H1 (cell line): ENCODE data around the gene SGK2. TPM values are rescaled to one million over a fixed set of nuclear protein-coding genes. Genes with fewer than 3 reads are reported as not detected.

ENCODE experiments used
- CTCF ChIA-PET: fragments of 300-600 bp; sonication (Branson Sonifier 250); formaldehyde crosslinking; loops from one replicate; lab custom pipeline; 2021; ENCODE audit not compliant: partially characterized antibody; lab: Charles Lee
- POLR2A ChIA-PET: fragments of 300-600 bp; sonication (Branson Sonifier 250); formaldehyde crosslinking; loops from one replicate; lab custom pipeline; 2021; ENCODE audit warnings: inconsistent platforms; ENCODE audit not compliant: partially characterized antibody; lab: Charles Lee
- DNase-seq, 2 experiments: peaks; one replicate each; pipeline versions ENCODE4 v3.0.0 to v3.0.0-alpha.2; 2010 to 2022; ENCODE audit warnings: low spot score in 2 of 2, low read depth in 1 of 2, mixed read lengths in 1 of 2
- FAIRE-seq: peaks from 2 replicates; lab custom pipeline; 2011; peaks lifted over from hg19 to GRCh38; lab: Jason Lieb, UNC
- H2AFZ ChIP-seq: 2 replicates; pipeline ENCODE4 v1.8.1; 2012; ENCODE audit warnings: low read length, inconsistent platforms
- H2AK5ac ChIP-seq: 2 replicates; pipeline ENCODE4 v1.6.1; 2013; ENCODE audit warnings: low read depth, low read length
- H2BK120ac ChIP-seq: replicated peaks from 2 replicates; pipeline ENCODE3; 2013; ENCODE audit warnings: low read depth, low read length, inconsistent platforms
- H2BK12ac ChIP-seq: 2 replicates; pipeline ENCODE4 v1.6.1; 2013; ENCODE audit warnings: low read depth, low read length
- H2BK15ac ChIP-seq: 2 replicates; pipeline ENCODE4 v1.6.1; 2013; ENCODE audit warnings: low read length
- H2BK20ac ChIP-seq: 2 replicates; pipeline ENCODE4 v1.6.1; 2013; ENCODE audit warnings: low read length
- H2BK5ac ChIP-seq: 2 replicates; pipeline ENCODE4 v1.6.1; 2013; ENCODE audit warnings: low read depth, low read length
- H3K14ac ChIP-seq: 2 replicates; pipeline ENCODE4 v1.6.1; 2013; ENCODE audit warnings: inconsistent platforms; ENCODE audit not compliant: insufficient read length
- H3K18ac ChIP-seq: 2 replicates; pipeline ENCODE4 v1.6.1; 2013; ENCODE audit warnings: low read length; ENCODE audit errors: extremely low read depth
- H3K23ac ChIP-seq: 2 replicates; pipeline ENCODE4 v1.6.1; 2013; ENCODE audit warnings: inconsistent platforms; ENCODE audit not compliant: insufficient read length
- H3K23me2 ChIP-seq: 2 replicates; pipeline ENCODE4 v1.6.1; 2013; ENCODE audit warnings: low read depth, low read length
- H3K27ac ChIP-seq: 2 replicates; pipeline ENCODE4 v1.6.1; 2011; ENCODE audit warnings: low read depth, low read length, inconsistent platforms
- H3K27me3 ChIP-seq, 4 experiments: replicated peaks in 1 of 4; 1 replicate in 1 of 4; 2 replicates in 3 of 4; pipeline versions ENCODE4 v1.6.1 to v1.8.1; 2011 to 2013; ENCODE audit warnings: low read length in 3 of 4, mild to moderate bottlenecking in 3 of 4, inconsistent platforms in 2 of 4, mixed read lengths in 2 of 4, moderate library complexity in 1 of 4; ENCODE audit not compliant: control insufficient read depth in 3 of 4, insufficient read depth in 3 of 4; ENCODE audit errors: extremely low read depth in 1 of 4
- H3K36me3 ChIP-seq, 4 experiments: 2 replicates each; pipeline versions ENCODE4 v1.6.1 to v1.8.1; 2011 to 2013; ENCODE audit warnings: mild to moderate bottlenecking in 4 of 4, low read length in 3 of 4, moderate library complexity in 2 of 4, control low read depth in 1 of 4, inconsistent platforms in 1 of 4; ENCODE audit not compliant: insufficient read depth in 4 of 4, control insufficient read depth in 2 of 4
- H3K4ac ChIP-seq: replicated peaks from 2 replicates; pipeline ENCODE3; 2013; ENCODE audit warnings: low read length, low read depth, mixed read lengths, inconsistent platforms; ENCODE audit not compliant: insufficient read length
- H3K4me1 ChIP-seq, 4 experiments: replicated peaks in 1 of 4; 1 replicate in 1 of 4; 2 replicates in 3 of 4; pipeline versions ENCODE4 v1.6.1 to v1.8.1; 2011 to 2013; ENCODE audit warnings: low read length in 3 of 4, inconsistent platforms in 2 of 4, mixed read lengths in 1 of 4; ENCODE audit not compliant: insufficient read depth in 4 of 4, control insufficient read depth in 3 of 4
- H3K4me2 ChIP-seq, 2 experiments: 2 replicates each; pipeline versions ENCODE4 v1.6.1 to v1.8.1; 2011 to 2013; ENCODE audit warnings: low read depth in 2 of 2, low read length in 2 of 2, control low read depth in 1 of 2, inconsistent platforms in 1 of 2, mild to moderate bottlenecking in 1 of 2; ENCODE audit not compliant: insufficient read depth in 1 of 2
- H3K4me3 ChIP-seq, 4 experiments: fragments of 200-600, 300-600 bp in 1 of 4; sonication (generic), shearing (Covaris generic), sonication (Bioruptor Twin) in 1 of 4; 2 replicates each; pipeline versions ENCODE4 v1.5.1 to v1.8.1; 2011 to 2016; ENCODE audit warnings: low read length in 4 of 4, low read depth in 3 of 4, control low read depth in 2 of 4, inconsistent platforms in 2 of 4, mild to moderate bottlenecking in 2 of 4, mixed read lengths in 1 of 4, moderate library complexity in 1 of 4; ENCODE audit not compliant: insufficient read depth in 2 of 4; ENCODE audit errors: extremely low read depth in 1 of 4
- H3K56ac ChIP-seq: replicated peaks from 2 replicates; pipeline ENCODE3; 2013; ENCODE audit warnings: low read depth, mild to moderate bottlenecking, mixed read lengths, low read length, inconsistent platforms; ENCODE audit not compliant: insufficient read length
- H3K79me1 ChIP-seq: 2 replicates; pipeline ENCODE4 v1.6.1; 2013; ENCODE audit warnings: low read depth, low read length, control low read depth
- H3K79me2 ChIP-seq, 2 experiments: 2 replicates each; pipeline versions ENCODE4 v1.6.1 to v1.8.1; 2012 to 2013; ENCODE audit warnings: low read length in 2 of 2, mild to moderate bottlenecking in 2 of 2, inconsistent platforms in 1 of 2; ENCODE audit not compliant: insufficient read depth in 2 of 2, control insufficient read depth in 1 of 2
- H3K9ac ChIP-seq, 4 experiments: replicated peaks in 1 of 4; 1 replicate in 1 of 4; 2 replicates in 3 of 4; pipeline versions ENCODE4 v1.6.1 to v1.8.1; 2011 to 2013; ENCODE audit warnings: low read depth in 3 of 4, low read length in 3 of 4, control low read depth in 2 of 4, mild to moderate bottlenecking in 2 of 4, moderate library complexity in 2 of 4, inconsistent platforms in 1 of 4; ENCODE audit errors: extremely low read depth in 1 of 4
- H3K9me3 ChIP-seq, 2 experiments: 2 replicates each; pipeline versions ENCODE4 v1.6.1 to v1.8.1; 2012 to 2013; ENCODE audit warnings: mild to moderate bottlenecking in 2 of 2, moderate library complexity in 2 of 2, control low read depth in 1 of 2, inconsistent platforms in 1 of 2, low read depth in 1 of 2, low read length in 1 of 2, mixed read lengths in 1 of 2; ENCODE audit not compliant: insufficient read depth in 2 of 2
- H4K20me1 ChIP-seq, 2 experiments: replicated peaks in 1 of 2; 2 replicates each; pipeline versions ENCODE3 to v1.8.1; 2011 to 2013; ENCODE audit warnings: inconsistent platforms in 2 of 2, low read length in 2 of 2, mild to moderate bottlenecking in 1 of 2; ENCODE audit not compliant: insufficient read depth in 2 of 2, control insufficient read depth in 1 of 2
- H4K5ac ChIP-seq: 2 replicates; pipeline ENCODE4 v1.6.1; 2013; ENCODE audit warnings: low read length, low read depth, mixed read lengths, inconsistent platforms; ENCODE audit not compliant: insufficient read length
- H4K8ac ChIP-seq: 2 replicates; pipeline ENCODE4 v1.8.0; 2013; ENCODE audit warnings: mild to moderate bottlenecking, moderate library complexity, low read length, inconsistent platforms; ENCODE audit not compliant: insufficient read depth; ENCODE audit errors: extremely low read depth
- H4K91ac ChIP-seq: replicated peaks from 2 replicates; pipeline ENCODE3; 2013; ENCODE audit warnings: low read length, mixed read lengths, inconsistent platforms; ENCODE audit not compliant: insufficient read length
- EZH2 ChIP-seq: fragments of 200-600 bp; sonication (generic); IDR thresholded peaks from 2 replicates; pipeline ENCODE4 v1.7.1; 2012; ENCODE audit warnings: low read depth, mild to moderate bottlenecking, moderate library complexity, low read length, inconsistent platforms; ENCODE audit not compliant: severe bottlenecking
- JUN ChIP-seq: IDR thresholded peaks from 2 replicates; pipeline ENCODE4 v1.6.1; 2011; ENCODE audit warnings: low read depth, mild to moderate bottlenecking, improper control_type of control experiment, low read length
- KDM1A ChIP-seq: fragments of 200-600, 300-600 bp; sonication (generic); IDR thresholded peaks from 2 replicates; pipeline ENCODE4 v1.7.1; 2016; ENCODE audit warnings: mild to moderate bottlenecking, low read length, borderline replicate concordance
- KDM5A ChIP-seq: fragments of 200-600 bp; IDR thresholded peaks from 2 replicates; pipeline ENCODE4 v1.7.1; 2012; ENCODE audit warnings: mild to moderate bottlenecking, low read length, inconsistent platforms, mixed read lengths
- MAX ChIP-seq: IDR thresholded peaks from 2 replicates; pipeline ENCODE4 v1.6.1; 2012; ENCODE audit warnings: inconsistent platforms
- NANOG ChIP-seq: IDR thresholded peaks from 2 replicates; pipeline ENCODE4 v1.6.1; 2011; ENCODE audit warnings: low read length, low read depth, mild to moderate bottlenecking, inconsistent platforms; ENCODE audit not compliant: insufficient read depth, poor library complexity, severe bottlenecking
- RNF2 ChIP-seq: fragments of 200-900, 300-1000 bp; sonication (generic); IDR thresholded peaks from 2 replicates; pipeline ENCODE4 v1.7.1; 2016; ENCODE audit warnings: borderline replicate concordance, low read depth, mild to moderate bottlenecking, antibody characterized with exemption, low read length; ENCODE audit not compliant: poor library complexity, severe bottlenecking; ENCODE audit errors: missing control alignments
- SRF ChIP-seq: IDR thresholded peaks from 2 replicates; pipeline ENCODE4 v1.6.1; 2011; ENCODE audit warnings: mild to moderate bottlenecking, low read depth, low read length, moderate library complexity
- TAF1 ChIP-seq: IDR thresholded peaks from 2 replicates; pipeline ENCODE4 v1.6.1; 2011; ENCODE audit warnings: mild to moderate bottlenecking, low read depth, low read length
- TBP ChIP-seq: IDR thresholded peaks from 2 replicates; pipeline ENCODE4 v1.6.1; 2011; ENCODE audit warnings: low read depth, low read length, improper control_type of control experiment
- TEAD4 ChIP-seq: IDR thresholded peaks from 2 replicates; pipeline ENCODE4 v1.6.1; 2012; ENCODE audit warnings: low read depth, low read length, inconsistent platforms, mixed read lengths
- ZNF274 ChIP-seq: IDR thresholded peaks from 2 replicates; pipeline ENCODE4 v1.7.0; 2012; ENCODE audit warnings: low read length, borderline replicate concordance; ENCODE audit errors: extremely low read depth
- WGBS, 2 experiments: shearing (Covaris generic) in 1 of 2; methylation state at CpG; one replicate each; pipeline versions ENCODE4 v1.1.6 to v1.1.7; 2013 to 2015; ENCODE audit warnings: low lambda C conversion rate in 2 of 2, mixed read lengths in 2 of 2, inconsistent platforms in 1 of 2, low coverage in 1 of 2, missing lambda C conversion rate in 1 of 2; ENCODE audit not compliant: insufficient replicate concordance in 2 of 2, insufficient coverage in 1 of 2, insufficient read length in 1 of 2; ENCODE audit errors: extremely low coverage in 1 of 2, missing lambda C conversion rate in 1 of 2; 5-methylcytosine and 5-hydroxymethylcytosine counted together
- polyA plus RNA-seq, 7 experiments: library from polyadenylated mRNA; depleted of rRNA in 3 of 7; stranded (reverse) in 5 of 7; unstranded in 2 of 7; fragments of >200 nt in 5 of 7; fragments of 200-250 nt in 2 of 7; gene quantifications; 1 replicate in 5 of 7; 2 replicates in 1 of 7; 4 replicates in 1 of 7; pipeline versions ENCODE4 v1.2.1 to v1.2.3, GENCODE V29; 2011 to 2013; ENCODE audit warnings: missing spikeins in 2 of 7, mixed read lengths in 2 of 7
- total RNA-seq: library from RNA; stranded (reverse); fragmentation: NEBNext Ultra II Directional; extraction: Animal tissue kit (Norgen Biotek cat#: 25700); gene quantifications from 2 replicates; pipeline ENCODE4 v1.2.1, GENCODE V29; 2021

SGK2 gene
- total and polyA plus RNA-seq, 2 of the 8 experiments (the other 6 are each of a cell fraction or from before 2014, with no cell fraction given): 0.21 TPM; not detected in 1

GRCh38 chr20:43530321-43531090 lies 28.3 kb upstream of the SGK2 start:
- peaks cover 0 to 5% (median 0%) of the 10 kb centered on the region in 4 experiments; a peak in 2 of 8 replicates for H3K36me3 ChIP-seq
- no peak overlapping the region for H3K4me3 ChIP-seq
- H3K9ac ChIP-seq: no peak overlapping the region
- H3K14ac ChIP-seq: no peak overlapping the region
- no peak overlapping the region for H2BK15ac ChIP-seq
- H3K27me3 ChIP-seq: no peaks in the 10 kb centered on the region
- CTCF ChIA-PET: interaction anchor here (1.5 to 7.3 kb wide), 2 partner anchors 8 to 81 kb away, joined by 3 to 54 read pairs; no protein-coding TSS in a partner anchor
- no peak overlapping the region for H4K8ac ChIP-seq
- H3K4ac ChIP-seq: no peak overlapping the region
- H3K79me2 ChIP-seq: no peaks in the 10 kb centered on the region
- no peak overlapping the region for H4K5ac ChIP-seq
- no peak overlapping the region for H2BK5ac ChIP-seq
- H3K9me3 ChIP-seq: no peaks in the 10 kb centered on the region
- no peak overlapping the region for H3K27ac ChIP-seq
- no peak overlapping the region for H2BK120ac ChIP-seq
- H3K79me1 ChIP-seq: 0 out of 2 replicates have a peak, but pooled peaks cover 2% of the 10 kb centered on the region
- no peak overlapping the region for H3K4me2 ChIP-seq
- DNase-seq (no peak), FAIRE-seq (no peak)
- H2AFZ ChIP-seq: no peak overlapping the region
- H3K23me2 ChIP-seq: no peaks in the 10 kb centered on the region
- H3K4me1 ChIP-seq: no peaks in the 10 kb centered on the region
- WGBS, 2 experiments: 86% methylated on average over 13 of the region's 14 CpGs; no CpG with 5 or more reads in 1 of the 2 experiments
- TF ChIP-seq RNF2: no peak
- no peak for TF ChIP-seq JUN
- no peak for TF ChIP-seq TAF1
- TF ChIP-seq ZNF274: no peak
- TF ChIP-seq KDM1A: no peak
- no peak for TF ChIP-seq TEAD4
- no peak for TF ChIP-seq MAX
- no peak for TF ChIP-seq SRF
- TF ChIP-seq NANOG: no peak
- no peak for TF ChIP-seq TBP
- no peak for TF ChIP-seq KDM5A
- no peak for TF ChIP-seq EZH2
- no peak overlapping the region for H3K18ac ChIP-seq
- peaks cover 2 to 4% of the 10 kb centered on the region in 2 experiments for H4K20me1 ChIP-seq
- no peak overlapping the region for H3K56ac ChIP-seq
- POLR2A ChIA-PET: interaction anchor here (3.0 to 3.2 kb wide), 2 partner anchors 15 to 73 kb away, joined by 13 to 17 read pairs; partner anchors contain the start of gene SRSF6
- H3K23ac ChIP-seq: no peak overlapping the region
- no peak overlapping the region for H2BK20ac ChIP-seq
- H2AK5ac ChIP-seq: no peak overlapping the region
- no peak overlapping the region for H4K91ac ChIP-seq
- no peak overlapping the region for H2BK12ac ChIP-seq
